ENCODE measurements around the gene FAM186B. TPM values are rescaled to one million over a fixed set of nuclear protein-coding genes. Genes with fewer than 3 reads are reported as not detected.

FAM186B gene
- total RNA-seq, 6 donors from 2014 or later, result 0.20 to 3.1 (median 0.73) TPM

- Histone ChIP-seq H3K9me3 (no peaks in the 10 kb centered on the region), H3K4me1 (no peaks in the 10 kb centered on the region), H3K4me3 (no peak overlapping the region), H3K27ac (no peak overlapping the region), H3K36me3 (peaks cover 32 to 67% (median 56%) of the 10 kb centered on the region in 4 donors), H3K27me3 (no peaks in the 10 kb centered on the region)
- TF ChIP-seq POLR2A (IDR thresholded peaks at IDR 0.05), result no peak
- TF ChIP-seq EP300 (IDR thresholded peaks at IDR 0.05), result no peak
- TF ChIP-seq CTCF (IDR thresholded peaks at IDR 0.05), result no peak
- no peak for TF ChIP-seq POLR2AphosphoS5 (IDR thresholded peaks at IDR 0.05)
- 93 to 98% methylated on average over 15 to 17 of the region's 18 CpGs for WGBS, 2 donors
- no peak for ATAC-seq (ENCODE audit: low FRiP score in 2 of 2)
- no peak for DNase-seq
Measured at GRCh38 chr12:49557187-49557916, 48.1 kb downstream of the FAM186B start.

GRCh38 chr12:49556391-49557186, 48.9 kb downstream of the FAM186B start:
- WGBS, 2 donors, result 70 to 76% methylated on average over 5 to 12 of the region's 12 CpGs
- TF ChIP-seq POLR2A (IDR thresholded peaks at IDR 0.05) (no peak), CTCF (IDR thresholded peaks at IDR 0.05) (no peak), EP300 (IDR thresholded peaks at IDR 0.05) (no peak), POLR2AphosphoS5 (IDR thresholded peaks at IDR 0.05) (no peak)
- Histone ChIP-seq H3K27ac (no peak overlapping the region), H3K27me3 (no peaks in the 10 kb centered on the region), H3K36me3 (peaks cover 25 to 60% (median 48%) of the 10 kb centered on the region in 4 donors), H3K4me1 (no peaks in the 10 kb centered on the region), H3K9me3 (no peaks in the 10 kb centered on the region), H3K4me3 (no peak overlapping the region)
- no peak for DNase-seq
- ATAC-seq (ENCODE audit: low FRiP score in 2 of 2), result no peak

- TF ChIP-seq EP300 (IDR thresholded peaks at IDR 0.05) (no peak), CTCF (IDR thresholded peaks at IDR 0.05) (no peak), POLR2AphosphoS5 (IDR thresholded peaks at IDR 0.05) (no peak), POLR2A (IDR thresholded peaks at IDR 0.05) (no peak)
- ATAC-seq (ENCODE audit: low FRiP score in 2 of 2) (no peak), DNase-seq (no peak)
- no peak overlapping the region for H3K4me3 ChIP-seq
- no peaks in the 10 kb centered on the region for H3K4me1 ChIP-seq
- WGBS, 2 donors, result 92 to 100% methylated on average over 8 to 16 of the region's 18 CpGs
- H3K27me3 ChIP-seq, result no peaks in the 10 kb centered on the region
- no peak overlapping the region for H3K27ac ChIP-seq
- peaks cover 25 to 52% (median 42%) of the 10 kb centered on the region in 4 donors for H3K36me3 ChIP-seq
- no peaks in the 10 kb centered on the region for H3K9me3 ChIP-seq
Measured at GRCh38 chr12:49555631-49556390, 49.6 kb downstream of the FAM186B start.

- Histone ChIP-seq H3K4me1 (peaks cover 2 to 5% (median 2%) of the 10 kb centered on the region in 4 donors), H3K9me3 (no peaks in the 10 kb centered on the region), H3K36me3 (peaks cover 12 to 37% (median 26%) of the 10 kb centered on the region in 4 donors), H3K27me3 (peaks cover 0 to 8% (median 1%) of the 10 kb centered on the region in 4 donors), H3K27ac (no peak overlapping the region), H3K4me3 (no peak overlapping the region)
- peak in 1 of 2 donors; percentile 68 for DNase-seq
- no peak for TF ChIP-seq POLR2AphosphoS5 (IDR thresholded peaks at IDR 0.05)
- TF ChIP-seq EP300 (IDR thresholded peaks at IDR 0.05), result no peak
- no peak for TF ChIP-seq CTCF (IDR thresholded peaks at IDR 0.05)
- no peak for TF ChIP-seq POLR2A (IDR thresholded peaks at IDR 0.05)
- no peak for ATAC-seq (ENCODE audit: low FRiP score in 2 of 2)
- 81% methylated on average over 14 of the region's 15 CpGs; no CpG with 5 or more reads in 1 of the 2 donors for WGBS, 2 donors
Measured at GRCh38 chr12:49554266-49554665, 51.2 kb downstream of the FAM186B start.
